Measurements from ENCODE around the gene FKBP9.
A peak's percentile ranks its signal among the peaks of the same experiment; 100 is the strongest.
"Not testable (repeated sequence)": the region's sequence is repeated elsewhere in the genome, so short reads cannot be mapped to it uniquely, and the experiment has no call there.

Gene FKBP9

GRCh38 chr7:32957326-32958045 is at the start of gene FKBP9:
FKBP9 (plus strand) TSS chr7:32957440; CDS start chr7:32957574, 134 bp downstream.
- H3K27ac ChIP-seq: peak within 1 kb of the TSS; percentile 78
- TF ChIP-seq CTCF (conservative IDR thresholded peaks at IDR 0.05) (no peak), ZFX (IDR thresholded peaks at IDR 0.05) (peak; percentile 90)

GRCh38 chr7:32910195-32910594 is 47.0 kb upstream of the FKBP9 start:
- H3K27ac ChIP-seq: no peak overlapping the region
- TF ChIP-seq CTCF (conservative IDR thresholded peaks at IDR 0.05): no peak
- TF ChIP-seq ZFX (IDR thresholded peaks at IDR 0.05): no peak

GRCh38 chr7:32914184-32914583 is 43.1 kb upstream of the FKBP9 start:
- H3K27ac ChIP-seq: no peak overlapping the region
- TF ChIP-seq CTCF (conservative IDR thresholded peaks at IDR 0.05) (no peak), ZFX (IDR thresholded peaks at IDR 0.05) (no peak)

- no peak overlapping the region for H3K27ac ChIP-seq
- TF ChIP-seq ZFX (IDR thresholded peaks at IDR 0.05) (no peak), CTCF (conservative IDR thresholded peaks at IDR 0.05) (no peak)
Observed at GRCh38 chr7:32915041-32915536, 42.2 kb upstream of the FKBP9 start.

GRCh38 chr7:32916006-32916405 is 41.2 kb upstream of the FKBP9 start:
- no peak overlapping the region for H3K27ac ChIP-seq
- TF ChIP-seq ZFX (IDR thresholded peaks at IDR 0.05): no peak
- TF ChIP-seq CTCF (conservative IDR thresholded peaks at IDR 0.05): no peak

GRCh38 chr7:32916994-32917393 is 40.2 kb upstream of the FKBP9 start:
- H3K27ac ChIP-seq: not testable (repeated sequence)

GRCh38 chr7:32921896-32922295 is 35.3 kb upstream of the FKBP9 start:
- TF ChIP-seq CTCF (conservative IDR thresholded peaks at IDR 0.05) (no peak), ZFX (IDR thresholded peaks at IDR 0.05) (no peak)
- no peak overlapping the region for H3K27ac ChIP-seq

- TF ChIP-seq ZFX (IDR thresholded peaks at IDR 0.05) (no peak), CTCF (conservative IDR thresholded peaks at IDR 0.05) (no peak)
- no peak overlapping the region for H3K27ac ChIP-seq
Observed at GRCh38 chr7:32928785-32929298, 28.4 kb upstream of the FKBP9 start.

Data from C4-2B (cell line).